ENCODE measurements around the gene MYH10.

MYH10 gene

GRCh38 chr17:8494021-8494420 is 136.5 kb downstream of the MYH10 start:
- no peak for DNase-seq

GRCh38 chr17:8492121-8492520 is 138.4 kb downstream of the MYH10 start:
- no peak for DNase-seq

GRCh38 chr17:8490256-8491023 is 140.1 kb downstream of the MYH10 start:
- DNase-seq = no peak

- DNase-seq = peak; percentile 76
Observed at GRCh38 chr17:8489841-8490240, 140.7 kb downstream of the MYH10 start.

GRCh38 chr17:8488901-8489300 is 141.6 kb downstream of the MYH10 start:
- peak; percentile 93 for DNase-seq

- no peak for DNase-seq
Observed at GRCh38 chr17:8488491-8488890, 142.0 kb downstream of the MYH10 start.

GRCh38 chr17:8487743-8488142 is 142.8 kb downstream of the MYH10 start:
- DNase-seq = no peak

GRCh38 chr17:8487130-8487645 is 143.3 kb downstream of the MYH10 start:
- no peak for DNase-seq

GRCh38 chr17:8485491-8485890 is 145.0 kb downstream of the MYH10 start:
- DNase-seq = no peak

- DNase-seq = no peak
Observed at GRCh38 chr17:8484465-8484864, 146.1 kb downstream of the MYH10 start.

GRCh38 chr17:8482546-8482945 is 148.0 kb downstream of the MYH10 start:
- DNase-seq = no peak

- no peak for DNase-seq
Observed at GRCh38 chr17:8481703-8482102, 148.8 kb downstream of the MYH10 start.

GRCh38 chr17:8481089-8481488 is 149.4 kb downstream of the MYH10 start:
- DNase-seq = no peak

- DNase-seq = no peak
Observed at GRCh38 chr17:8480011-8480976, 150.2 kb downstream of the MYH10 start.

- DNase-seq = no peak
Observed at GRCh38 chr17:8479431-8479947, 151.0 kb downstream of the MYH10 start.

GRCh38 chr17:8477715-8478441 is 152.6 kb downstream of the MYH10 start:
- no peak for DNase-seq

- DNase-seq = no peak
Observed at GRCh38 chr17:8477171-8477570, 153.4 kb downstream of the MYH10 start.

- no peak for DNase-seq
Observed at GRCh38 chr17:8476741-8477140, 153.8 kb downstream of the MYH10 start.

GRCh38 chr17:8475781-8476180 is 154.7 kb downstream of the MYH10 start:
- no peak for DNase-seq

GRCh38 chr17:8475227-8475626 is 155.3 kb downstream of the MYH10 start:
- DNase-seq = no peak

GRCh38 chr17:8474826-8475225 is 155.7 kb downstream of the MYH10 start:
- no peak for DNase-seq

- DNase-seq = no peak
Observed at GRCh38 chr17:8473451-8474192, 156.9 kb downstream of the MYH10 start.

Measured in fibroblast of skin of abdomen (primary cell).